Nephron progenitor cell (in vitro differentiated cells): ENCODE measurements around the gene ZNF134.

ENCODE experiments used
- DNase-seq: peaks from one replicate; pipeline ENCODE4 v3.0.0; 2021
- H3K27ac Mint-ChIP-seq: 2 replicates; pipeline ENCODE4 v1.8.0; 2021; ENCODE audit warnings: mild to moderate bottlenecking, moderate library complexity, mixed read lengths
- H3K27me3 Mint-ChIP-seq: 2 replicates; pipeline ENCODE4 v1.8.0; 2021; ENCODE audit warnings: mild to moderate bottlenecking, low read depth, mixed read lengths; ENCODE audit not compliant: poor library complexity
- H3K36me3 Mint-ChIP-seq: 2 replicates; pipeline ENCODE4 v1.8.0; 2021; ENCODE audit warnings: low read depth, mixed read lengths
- H3K4me1 Mint-ChIP-seq: 2 replicates; pipeline ENCODE4 v1.8.0; 2021; ENCODE audit warnings: mixed read lengths
- H3K4me3 Mint-ChIP-seq: 2 replicates; pipeline ENCODE4 v1.8.0; 2021; ENCODE audit warnings: mild to moderate bottlenecking, moderate library complexity, mixed read lengths
- H3K9me3 Mint-ChIP-seq: 2 replicates; pipeline ENCODE4 v1.8.0; 2021; ENCODE audit warnings: mild to moderate bottlenecking, moderate library complexity, mixed read lengths
- CTCF ChIP-seq: fragments of 200-600 bp; sonication (generic); IDR thresholded peaks from 2 replicates; pipeline ENCODE4 v1.5.0; 2021; ENCODE audit warnings: antibody characterized with exemption

Gene ZNF134

DNA sequence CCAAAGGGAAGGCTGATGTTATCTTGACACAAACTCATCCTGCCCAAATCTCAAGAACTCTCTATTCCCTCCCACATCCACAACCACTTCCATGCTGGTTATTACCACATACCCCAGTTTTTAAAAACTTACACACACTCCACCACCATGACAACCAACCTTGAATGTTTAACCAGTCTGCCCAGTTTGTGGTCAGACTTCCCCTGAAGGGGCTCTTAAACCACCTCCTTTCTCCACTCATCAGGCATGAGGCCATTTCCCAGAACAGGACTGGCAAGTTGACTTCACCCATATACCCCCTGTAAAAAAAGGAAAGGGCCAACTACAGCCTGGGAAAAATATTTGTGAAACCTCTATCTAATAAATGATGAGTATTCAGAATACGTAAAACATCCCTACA is 42.3 kb downstream of the ZNF134 start:
- TF ChIP-seq CTCF, result no peak
- no peak for DNase-seq
- Mint-ChIP-seq H3K4me1 (no peaks in the 10 kb centered on the region), H3K36me3 (no peaks in the 10 kb centered on the region), H3K27me3 (peaks cover 71% of the 10 kb centered on the region), H3K9me3 (peaks cover 34% of the 10 kb centered on the region), H3K4me3 (no peak overlapping the region), H3K27ac (no peak overlapping the region)

DNA sequence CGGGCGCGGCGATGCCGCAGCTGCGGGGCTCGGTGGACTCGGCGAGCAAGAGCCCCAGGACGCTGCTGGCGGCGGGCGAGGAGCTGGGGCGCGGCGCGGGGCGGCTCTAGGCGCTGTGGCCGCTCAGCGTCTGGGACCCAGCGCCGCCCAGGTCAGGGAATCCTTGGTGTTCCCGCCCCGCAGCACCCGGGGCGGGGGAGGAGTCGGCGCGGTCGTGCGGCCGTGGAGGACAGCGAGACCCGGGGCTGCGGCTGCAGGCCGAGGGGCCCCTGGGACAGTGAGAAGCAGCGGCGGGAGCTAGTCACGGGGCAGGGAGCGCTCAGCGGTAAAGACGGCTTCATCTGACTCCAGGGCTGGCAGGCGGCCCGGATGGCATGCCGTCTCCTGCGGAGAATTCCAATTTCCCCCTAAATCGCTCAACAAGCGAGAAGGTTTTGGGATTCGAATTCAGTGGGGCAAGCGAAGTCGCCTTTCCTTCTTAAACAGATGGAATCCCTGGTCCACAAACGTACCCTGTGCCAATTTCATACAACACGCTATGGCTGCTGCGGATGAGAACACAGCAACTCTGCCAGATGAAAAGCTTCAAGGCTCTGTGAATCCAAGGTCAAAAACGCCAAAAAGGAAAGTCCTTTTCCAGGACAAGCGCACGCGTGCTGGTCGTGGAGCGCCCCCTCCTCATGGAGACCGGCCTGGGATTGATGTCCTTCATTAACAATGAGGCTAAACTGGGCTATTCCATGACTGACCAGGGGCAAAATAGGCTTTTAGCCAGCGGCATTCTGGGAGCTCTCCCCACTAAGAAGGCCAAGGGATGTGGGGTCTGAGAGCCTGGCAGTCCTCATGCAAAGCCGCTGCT is 50.5 kb downstream of the ZNF134 start:
- TF ChIP-seq CTCF, result no peak
- Mint-ChIP-seq H3K9me3 (no peaks in the 10 kb centered on the region), H3K36me3 (no peaks in the 10 kb centered on the region), H3K4me1 (peaks cover 9% of the 10 kb centered on the region), H3K4me3 (peak overlapping the region; percentile 88), H3K27me3 (peaks cover 58% of the 10 kb centered on the region), H3K27ac (no peak overlapping the region)
- DNase-seq, result peak; percentile 82

GRCh38 chr19:57665261-57665806 is 51.3 kb downstream of the ZNF134 start:
- Mint-ChIP-seq H3K4me1 (peaks cover 9% of the 10 kb centered on the region), H3K27ac (no peak overlapping the region), H3K9me3 (no peaks in the 10 kb centered on the region), H3K36me3 (no peaks in the 10 kb centered on the region), H3K4me3 (peak overlapping the region; percentile 88), H3K27me3 (peaks cover 52% of the 10 kb centered on the region)
- DNase-seq, result no peak
- no peak for TF ChIP-seq CTCF

DNA sequence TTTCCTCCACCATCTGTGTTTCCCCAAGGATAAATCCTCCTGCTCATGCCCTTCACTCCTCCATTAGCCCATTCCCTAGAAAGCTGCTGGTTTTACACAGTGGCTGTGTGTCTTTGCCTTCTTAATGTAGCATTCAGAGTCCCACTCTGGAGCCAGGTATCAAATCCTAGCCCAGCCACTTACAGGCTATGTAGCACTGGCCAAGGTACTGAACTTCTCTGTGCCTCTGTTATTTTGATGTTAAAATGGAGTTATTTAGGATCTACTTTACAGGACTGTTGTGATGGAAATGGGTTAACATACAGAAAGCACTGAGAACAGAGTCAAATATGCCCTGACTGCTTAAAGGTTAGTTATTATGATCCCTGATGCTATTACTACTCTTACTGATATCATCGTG is 53.2 kb downstream of the ZNF134 start:
- Mint-ChIP-seq H3K36me3 (no peaks in the 10 kb centered on the region), H3K4me1 (peaks cover 9% of the 10 kb centered on the region), H3K27me3 (peaks cover 53% of the 10 kb centered on the region), H3K9me3 (no peaks in the 10 kb centered on the region), H3K27ac (no peak overlapping the region), H3K4me3 (no peak overlapping the region)
- no peak for DNase-seq
- no peak for TF ChIP-seq CTCF

GRCh38 chr19:57668635-57669034 is 54.6 kb downstream of the ZNF134 start, which contains the start of gene ZSCAN4:
TSS of gene ZSCAN4 (plus strand) at chr19:57668935. CDS start at chr19:57676146, 7,211 bp downstream.
- H3K27ac Mint-ChIP-seq, result no peak within 1 kb of the TSS
- DNase-seq, result no peak
- no peak for TF ChIP-seq CTCF
- peaks cover 49% of the 10 kb centered on the region for H3K27me3 Mint-ChIP-seq
- H3K36me3 Mint-ChIP-seq, result no peaks in the 10 kb centered on the region
- no peak within 1 kb of the TSS for H3K4me3 Mint-ChIP-seq
- no peaks in the 10 kb centered on the region for H3K9me3 Mint-ChIP-seq
- peaks cover 9% of the 10 kb centered on the region for H3K4me1 Mint-ChIP-seq
